ENCODE data around the gene ARHGAP25. TPM values are rescaled to one million over a fixed set of nuclear protein-coding genes. Genes with fewer than 3 reads are reported as not detected.

The ARHGAP25 gene
- total RNA-seq, 1 donor from 2014 or later: 10.5 TPM

DNA sequence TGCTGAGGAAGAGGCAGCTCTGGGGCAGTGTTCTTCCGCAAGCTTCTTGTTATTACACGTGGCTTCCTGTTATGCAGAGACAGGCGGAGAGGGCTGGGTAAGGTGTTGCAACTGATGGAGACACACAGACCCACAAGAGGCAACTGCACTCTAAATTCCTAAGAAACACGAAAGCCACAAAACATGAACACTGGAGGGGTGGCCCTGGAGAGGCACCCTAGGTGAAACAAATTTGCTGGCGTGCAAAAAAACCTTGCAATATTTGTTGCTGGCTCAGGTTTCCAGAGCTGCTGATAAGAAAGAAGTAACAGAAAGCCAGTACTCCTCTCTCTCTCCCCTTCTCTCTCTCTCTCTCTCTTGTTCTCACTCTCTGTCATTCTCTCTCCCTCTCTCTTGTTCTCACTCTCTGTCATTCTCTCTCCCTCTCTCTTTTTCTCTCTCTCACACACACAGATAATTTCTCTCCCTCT, 31.8 kb downstream of the ARHGAP25 start:
- DNase-seq (ENCODE audit: low read depth in 2 of 2): peak in 1 of 2 donors; percentile 72

DNA sequence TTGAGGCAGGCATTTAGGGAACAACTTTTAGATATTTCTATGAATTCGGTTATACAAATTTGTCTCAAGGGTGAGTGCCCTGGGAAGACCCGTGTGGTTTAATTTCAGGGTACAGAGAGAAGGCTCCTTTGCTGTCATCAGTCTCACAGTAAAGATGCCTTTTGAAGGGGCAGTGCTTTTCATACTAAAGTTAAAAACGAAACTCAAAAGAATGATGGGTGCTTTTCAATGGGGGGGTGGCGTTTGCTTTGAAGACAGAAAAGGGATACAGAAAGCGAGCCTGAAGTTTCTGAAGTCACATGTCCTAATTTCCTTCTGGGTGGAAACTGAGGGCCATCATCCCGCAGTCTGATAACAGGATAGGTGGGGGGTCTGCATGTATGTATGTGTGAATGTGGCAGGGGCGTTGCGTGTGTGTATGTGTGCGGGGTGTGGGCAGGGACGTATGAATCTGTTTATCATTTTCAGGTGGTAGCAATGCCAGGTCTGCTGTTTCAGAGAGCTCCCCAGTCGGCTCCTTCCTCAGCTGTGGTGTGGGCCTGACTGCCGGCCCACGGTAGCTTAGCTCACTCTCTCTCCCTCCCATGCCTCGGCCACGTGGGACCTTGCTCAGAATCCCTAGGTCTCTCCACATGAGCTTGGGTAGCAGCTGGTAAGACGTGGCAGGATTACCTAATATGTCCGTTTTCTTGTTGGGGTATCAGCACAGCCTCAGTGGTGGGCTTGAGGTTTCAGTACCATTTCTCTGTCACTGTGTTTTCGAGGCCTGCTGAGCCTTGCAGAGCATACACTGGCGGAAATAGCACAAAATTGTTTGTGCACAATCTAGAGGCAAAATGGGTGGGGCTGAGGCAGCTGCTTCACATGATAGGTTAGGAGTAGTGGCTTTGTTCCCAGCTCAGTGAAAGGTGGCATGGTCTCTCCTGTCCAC, 32.7 kb downstream of the ARHGAP25 start:
- no peak for DNase-seq (ENCODE audit: low read depth in 2 of 2)

- no peak for DNase-seq (ENCODE audit: low read depth in 2 of 2)
Measured at GRCh38 chr2:68767996-68768395, 33.4 kb downstream of the ARHGAP25 start.

GRCh38 chr2:68768461-68768860, 33.9 kb downstream of the ARHGAP25 start:
- no peak for DNase-seq (ENCODE audit: low read depth in 2 of 2)

DNA sequence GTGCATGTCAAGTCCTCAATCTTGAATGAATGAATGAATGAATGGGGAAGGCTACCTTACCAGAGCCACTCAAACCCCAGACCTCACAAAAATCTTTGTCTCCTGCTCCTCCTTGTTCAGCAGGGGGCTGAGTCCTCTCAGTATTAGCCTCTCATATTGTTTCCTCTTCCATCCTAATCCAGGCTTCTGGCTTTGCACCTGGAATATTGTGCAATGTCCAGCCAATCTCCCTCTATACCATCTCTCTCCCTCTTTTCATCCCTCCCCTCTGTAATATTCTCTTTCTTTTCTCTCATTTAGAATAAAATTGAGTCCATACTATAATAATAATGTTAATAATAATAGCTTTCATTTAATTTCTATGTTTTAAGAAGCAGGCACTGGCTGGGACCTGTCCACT, 34.3 kb downstream of the ARHGAP25 start:
- DNase-seq (ENCODE audit: low read depth in 2 of 2): no peak

DNA sequence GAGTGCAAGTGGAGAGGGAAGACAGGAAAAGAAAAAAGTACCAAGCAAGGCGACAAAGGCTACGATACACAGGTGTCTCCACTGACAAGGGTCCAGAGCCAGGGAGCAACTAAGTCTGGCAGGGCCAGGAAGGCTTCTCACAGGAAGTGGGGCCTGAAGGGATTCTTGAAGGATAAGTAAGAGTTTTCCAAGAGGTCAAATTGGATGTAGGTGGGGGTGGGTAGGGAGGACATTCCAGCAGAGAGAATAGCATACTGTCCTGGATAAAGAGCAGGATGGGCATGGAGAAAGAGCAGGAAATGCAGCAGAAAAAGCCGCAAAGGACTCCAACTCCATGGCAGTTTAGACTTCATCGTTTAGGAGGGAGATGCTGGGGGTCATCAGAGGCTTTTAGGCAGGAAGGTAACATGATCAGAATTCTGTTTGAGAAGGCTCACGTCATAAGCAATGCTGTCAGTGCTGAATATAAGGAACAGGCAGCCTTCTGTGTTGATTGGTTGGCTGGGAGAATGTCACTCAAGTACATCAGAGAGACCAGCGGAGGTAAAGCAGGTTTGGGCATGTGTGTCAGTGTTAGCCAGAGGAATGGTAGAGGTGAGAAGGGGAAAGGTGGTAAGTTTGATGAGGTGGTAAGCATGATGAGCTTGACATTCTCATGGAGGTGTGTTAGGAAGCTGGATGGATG, 35.1 kb downstream of the ARHGAP25 start:
- no peak for DNase-seq (ENCODE audit: low read depth in 2 of 2)

GRCh38 chr2:68770271-68771111, 35.9 kb downstream of the ARHGAP25 start:
- no peak for DNase-seq (ENCODE audit: low read depth in 2 of 2)

- peak in 1 of 2 donors; percentile 70 for DNase-seq (ENCODE audit: low read depth in 2 of 2)
Measured at GRCh38 chr2:68771211-68771751, 36.7 kb downstream of the ARHGAP25 start.

DNA sequence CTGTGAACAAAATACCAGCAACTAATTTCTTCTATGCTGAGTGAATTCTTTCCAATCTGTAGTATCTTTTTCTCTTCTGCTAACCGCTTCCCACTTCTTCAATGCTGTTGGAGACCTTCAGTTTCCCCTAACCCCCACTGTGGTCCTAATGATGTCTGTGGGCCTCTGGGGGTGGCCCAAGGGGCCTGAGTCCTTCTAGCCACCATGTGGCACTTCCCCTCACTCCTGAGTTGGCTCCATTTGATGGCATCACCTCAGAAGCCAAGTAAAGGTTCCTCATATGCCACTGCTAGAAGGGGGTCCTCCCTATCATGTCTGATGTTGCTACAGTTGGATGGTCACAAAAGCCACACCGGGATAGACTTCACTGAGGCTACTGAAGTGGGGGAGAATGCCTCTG, 37.5 kb downstream of the ARHGAP25 start:
- DNase-seq (ENCODE audit: low read depth in 2 of 2): no peak

GRCh38 chr2:68774569-68775271, 40.1 kb downstream of the ARHGAP25 start:
- peak; percentile 84 to 93 for DNase-seq (ENCODE audit: low read depth in 2 of 2)

GRCh38 chr2:68775272-68775842, 40.7 kb downstream of the ARHGAP25 start:
- peak in 1 of 2 donors; percentile 28 for DNase-seq (ENCODE audit: low read depth in 2 of 2)

DNA sequence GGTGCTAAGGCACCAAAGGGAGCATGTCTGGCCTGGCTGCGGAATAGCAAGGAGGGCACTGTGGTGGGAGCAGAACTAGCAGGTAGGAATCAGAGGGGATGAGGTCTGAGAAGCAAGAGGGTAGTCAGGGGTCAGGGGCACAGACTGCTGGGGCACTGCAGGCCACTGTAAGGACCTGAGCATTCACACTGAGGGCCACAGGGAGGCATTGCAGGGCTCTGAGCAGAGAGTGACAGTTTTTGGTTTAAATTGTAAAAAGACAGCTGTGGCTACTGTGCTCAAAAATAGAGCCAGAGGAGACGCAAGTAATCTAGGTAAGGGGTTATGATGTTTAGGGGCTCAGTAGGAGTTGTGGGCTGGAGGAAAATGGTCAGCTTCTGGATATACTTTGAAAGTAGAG, 41.5 kb downstream of the ARHGAP25 start:
- peak in 1 of 2 donors; percentile 23 for DNase-seq (ENCODE audit: low read depth in 2 of 2)

DNA sequence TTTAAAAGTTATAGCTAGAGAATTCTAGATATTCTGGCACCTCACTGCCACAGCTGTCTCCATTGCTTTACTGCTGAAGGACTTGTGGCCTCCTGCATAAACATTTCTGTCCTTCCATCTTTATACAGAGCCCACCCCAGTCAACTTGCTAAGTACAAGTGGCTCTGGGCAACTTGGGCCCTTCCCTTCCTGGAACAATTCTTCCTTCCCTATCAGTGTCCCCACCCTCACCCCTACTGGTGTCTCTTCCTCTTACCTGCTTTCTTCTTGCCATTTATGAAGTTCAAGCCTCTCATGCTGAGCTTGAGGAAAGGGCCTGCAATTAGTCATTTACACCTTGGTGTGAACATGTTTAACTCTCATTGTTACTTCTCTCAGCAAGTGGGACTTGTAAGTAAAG, 45.0 kb downstream of the ARHGAP25 start:
- no peak for DNase-seq (ENCODE audit: low read depth in 2 of 2)

DNA sequence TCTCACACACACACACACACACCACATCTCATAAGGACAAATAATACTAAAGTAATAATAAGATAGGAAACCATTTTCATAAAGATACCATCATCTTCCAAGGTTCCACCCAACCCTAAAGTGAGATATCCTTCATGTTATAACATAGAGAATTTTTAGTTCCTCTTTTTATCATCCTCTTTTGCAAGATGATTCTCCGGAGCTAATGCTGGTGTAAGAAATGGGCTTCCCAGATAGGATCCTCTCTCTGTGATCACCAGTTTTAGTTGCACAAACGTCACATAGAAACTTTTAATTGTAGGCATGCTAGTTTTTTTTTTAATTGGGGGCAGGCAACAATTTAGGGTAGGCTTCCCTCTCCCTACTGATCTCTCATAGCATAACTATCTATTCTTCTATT, 49.6 kb downstream of the ARHGAP25 start:
- DNase-seq (ENCODE audit: low read depth in 2 of 2): no peak

DNA sequence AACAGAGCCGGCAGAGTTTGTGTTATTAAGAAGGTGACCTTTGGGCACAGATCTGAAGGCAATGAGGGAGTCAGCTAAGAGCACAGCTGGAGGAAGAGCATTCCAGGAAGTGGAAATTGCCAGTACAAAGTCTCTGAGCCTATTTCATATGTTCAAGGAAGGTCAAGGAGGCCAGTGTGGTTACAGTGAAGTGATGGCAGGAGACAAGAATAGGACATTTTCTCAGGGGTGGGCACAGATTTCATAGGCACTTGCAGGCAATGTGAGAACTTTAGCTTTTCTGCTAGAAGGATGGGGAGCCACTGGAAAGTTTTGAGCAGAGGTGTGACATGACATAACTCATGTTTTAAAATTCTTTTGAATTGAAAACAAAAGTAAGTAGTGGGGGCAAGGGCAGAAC, 50.3 kb downstream of the ARHGAP25 start:
- DNase-seq (ENCODE audit: low read depth in 2 of 2): no peak

GRCh38 chr2:68787356-68787755, 52.7 kb downstream of the ARHGAP25 start:
- DNase-seq (ENCODE audit: low read depth in 2 of 2): peak in 1 of 2 donors; percentile 42

DNA sequence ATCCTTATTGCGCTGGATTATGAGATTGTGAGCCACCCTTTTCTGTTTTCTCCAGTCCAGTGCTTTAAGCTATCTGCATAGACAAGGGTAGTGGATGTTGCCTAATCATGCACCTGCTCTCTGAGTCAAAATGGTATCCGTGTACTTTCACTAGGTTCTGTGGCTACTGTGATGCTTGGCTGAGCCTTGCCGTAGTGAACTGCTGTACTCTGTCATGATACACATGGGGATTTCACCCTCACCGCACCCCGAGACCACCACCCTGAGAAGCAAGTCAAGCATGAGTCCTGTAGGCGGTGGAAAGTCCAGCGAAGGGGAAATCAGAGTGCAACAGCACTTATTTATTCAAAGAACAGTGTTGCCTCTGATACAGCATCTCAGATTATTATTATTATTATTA, 55.0 kb downstream of the ARHGAP25 start:
- no peak for DNase-seq (ENCODE audit: low read depth in 2 of 2)

DNA sequence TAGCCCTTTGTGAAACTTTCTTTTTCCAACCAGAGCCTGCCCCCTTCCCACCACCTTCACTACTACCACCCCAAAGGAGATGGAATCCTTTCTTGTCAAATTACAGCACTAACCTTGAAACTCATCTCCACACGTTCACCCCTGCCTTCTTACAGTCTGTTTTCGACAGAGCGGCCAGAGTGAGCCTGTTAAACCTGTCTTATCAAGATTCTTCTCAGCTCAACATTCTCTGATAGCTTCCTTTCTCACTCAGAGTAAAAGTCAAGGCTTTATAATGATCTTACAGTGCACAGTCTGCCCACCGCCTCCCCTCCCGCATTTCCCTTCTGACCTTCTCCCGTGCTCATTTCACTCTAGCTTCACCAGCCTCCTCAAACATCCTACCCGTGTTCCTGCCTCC, 56.0 kb downstream of the ARHGAP25 start:
- DNase-seq (ENCODE audit: low read depth in 2 of 2): no peak

GRCh38 chr2:68791914-68792313, 57.3 kb downstream of the ARHGAP25 start:
- DNase-seq (ENCODE audit: low read depth in 2 of 2): no peak

DNA sequence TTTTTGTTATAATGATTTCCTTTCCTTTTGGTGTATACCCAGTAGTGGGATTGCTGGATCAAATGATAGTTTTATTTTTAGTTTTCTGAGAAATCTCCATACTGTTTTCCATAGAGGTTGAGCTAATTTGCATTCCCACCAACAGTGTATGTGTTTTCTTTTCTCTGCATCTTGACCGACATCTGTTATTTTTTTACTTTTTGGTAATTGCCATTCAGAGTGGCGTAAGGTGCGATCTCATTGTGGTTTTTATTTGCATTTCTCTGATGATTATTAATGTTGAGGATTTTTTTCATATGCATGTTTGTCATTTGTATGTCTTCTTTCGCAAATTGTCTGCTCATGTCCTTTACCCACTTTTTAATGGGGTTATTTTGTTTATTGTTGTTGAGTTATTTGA, 58.1 kb downstream of the ARHGAP25 start:
- no peak for DNase-seq (ENCODE audit: low read depth in 2 of 2)
